ENCODE measurements around the gene BRD9. TPM values are rescaled to one million over a fixed set of nuclear protein-coding genes. Genes with fewer than 3 reads are reported as not detected.

BRD9 gene
- 40.0 and 43.4 TPM in 2 replicates for total RNA-seq (2012; rRNA removed)
- 19.1 and 22.0 TPM in 2 replicates for polyA plus RNA-seq (2012; rRNA removed)
- polyA plus RNA-seq (2012; cell fraction: cytosol; rRNA removed), result 11.5 and 12.8 TPM in 2 replicates
- polyA plus RNA-seq (2012; cell fraction: nucleus; rRNA removed; ENCODE audit: low replicate concordance), result 37.5 and 50.9 TPM in 2 replicates
- percentile 79 among the genes with signal in this experiment for Bru-seq, nascent RNA
- percentile 73 among the genes with signal in this experiment for BruChase-seq, experiment 1, labeled RNA remaining after a 6-hour chase
- percentile 75 among the genes with signal in this experiment for BruChase-seq, experiment 2, labeled RNA remaining after a 2-hour chase
- long read RNA-seq, transcript BRD9-202 (16 exons, 2,156 nt), result major isoform, 10 of 41 reads
- long read RNA-seq, partial matches to known transcripts, result 8 of 41 reads
- long read RNA-seq, other reads (novel, unspliced or antisense), result 21 of 41 reads

DNA sequence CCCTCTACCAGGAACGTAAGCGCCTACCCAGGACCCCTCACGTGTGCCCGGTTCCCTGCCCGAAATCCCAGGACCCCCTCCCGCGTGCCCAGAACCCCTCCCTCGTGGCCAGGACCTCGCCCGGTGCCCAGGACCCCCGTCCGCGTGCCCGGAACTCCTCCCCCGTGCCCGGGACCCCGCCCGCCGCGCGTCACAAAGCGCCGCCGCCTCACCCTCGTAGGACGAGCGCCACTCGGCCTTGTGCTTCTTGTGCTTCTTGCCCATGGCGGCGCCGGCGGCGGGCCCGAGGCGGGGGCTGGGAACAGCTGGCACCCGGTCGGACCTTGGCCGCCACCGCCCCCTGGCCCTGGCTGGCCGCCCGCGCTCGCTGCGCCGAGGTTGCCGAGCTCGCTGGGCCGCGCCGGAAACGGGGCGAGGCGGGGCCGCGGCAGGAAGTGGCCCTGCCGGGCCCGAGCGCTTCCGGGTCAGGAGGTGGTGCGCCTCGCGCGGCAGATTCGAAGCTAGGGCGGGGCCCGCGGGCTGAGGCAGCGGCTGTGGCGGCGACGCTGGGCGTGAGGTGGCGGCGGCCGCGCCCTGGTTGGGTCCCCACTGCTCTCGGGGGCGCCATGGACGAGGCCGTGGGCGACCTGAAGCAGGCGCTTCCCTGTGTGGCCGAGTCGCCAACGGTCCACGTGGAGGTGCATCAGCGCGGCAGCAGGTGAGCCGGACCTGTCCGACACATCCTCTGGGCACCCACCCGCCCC lies at the start of gene BRD9, which contains the start of gene TRIP13:
BRD9 (minus strand) TSS at position 408 of the 743 bp plus-strand sequence; CDS start at position 264, 144 bp downstream.
TRIP13 (plus strand) TSS at position 491 of the 743 bp plus-strand sequence; CDS start at position 606, 115 bp downstream.
- Histone ChIP-seq H2AFZ (replicated peaks; ENCODE audit: low read length, poor library complexity) (peak within 1 kb of the TSS; percentile 100), H3K4me2 (ENCODE audit: low read depth, low read length) (peak within 1 kb of the TSS; percentile 100), H3K9me3 (ENCODE audit: control insufficient read depth, insufficient read depth, low read length) (no peaks in the 10 kb centered on the region), H3K27me3 (ENCODE audit: control insufficient read depth, insufficient read depth, low read length) (no peaks in the 10 kb centered on the region), H3K23ac (ENCODE audit: low read depth, low read length) (peak within 1 kb of the TSS; percentile 96), H3K14ac (replicated peaks; ENCODE audit: low read depth, low read length) (peak within 1 kb of the TSS; percentile 96), H3K79me1 (ENCODE audit: low read depth in 1 of 2, low read length in 2 of 2) (peaks cover 34 to 57% of the 10 kb centered on the region in 2 experiments), H3K9me1 (ENCODE audit: insufficient read depth, low read length) (no peaks in the 10 kb centered on the region; the same call in 1 of the 2 replicates), H2BK120ac (ENCODE audit: low read depth, low read length) (peak within 1 kb of the TSS; percentile 53; the same call in 1 of the 2 replicates), H4K91ac (ENCODE audit: insufficient read depth, low read depth, low read length) (peak within 1 kb of the TSS; percentile 78), H2AK9ac (replicated peaks; ENCODE audit: low read depth, low read length, poor library complexity) (peak within 1 kb of the TSS; percentile 96), H2BK5ac (ENCODE audit: low read depth, low read length, poor library complexity, severe bottlenecking) (peak within 1 kb of the TSS; percentile 90), H3K9ac (ENCODE audit: low read depth, low read length) (peak within 1 kb of the TSS; percentile 98), H3K36me3 (ENCODE audit: control insufficient read depth, insufficient read depth, low read length) (peaks cover 33% of the 10 kb centered on the region), H3K56ac (ENCODE audit: extremely low read depth, insufficient read depth, low read length) (peak within 1 kb of the TSS; percentile 56), H3K4me3 (ENCODE audit: insufficient read depth, low read depth, low read length) (peak within 1 kb of the TSS; percentile 100), H3K18ac (ENCODE audit: low read depth, low read length) (peak within 1 kb of the TSS; percentile 27; the same call in 1 of the 2 replicates), H3K27ac (ENCODE audit: insufficient read depth, low read length) (peak within 1 kb of the TSS; percentile 96), H3K4ac (ENCODE audit: low read depth, low read length) (peak within 1 kb of the TSS; percentile 94), H2BK20ac (ENCODE audit: low read depth, low read length) (no peak within 1 kb of the TSS), H4K8ac (ENCODE audit: low read depth in 2 of 2, low read length in 2 of 2) (peak within 1 kb of the TSS; percentile 90 to 93), H2BK15ac (ENCODE audit: low read depth, low read length) (no peak within 1 kb of the TSS), H4K20me1 (ENCODE audit: insufficient read depth, low read length) (no peaks in the 10 kb centered on the region; the same call in 1 of the 2 replicates), H2AK5ac (ENCODE audit: low read depth, low read length) (peak within 1 kb of the TSS; percentile 86), H3K4me1 (ENCODE audit: control insufficient read depth, insufficient read depth, low read length) (peaks cover 8% of the 10 kb centered on the region), H4K5ac (ENCODE audit: low read depth, low read length) (peak within 1 kb of the TSS; percentile 96)
- dilution Hi-C loops (cut with HindIII; ENCODE audit: low sequenced_read_pairs, unreplicated experiment), result no loop called here
- DNase-seq (peak; percentile 64), ATAC-seq (ENCODE audit: low read depth) (peak; percentile 93)
- CTCF ChIA-PET, result interaction anchor here (0.6 to 1.7 kb wide), 2 partner anchors 11 to 90 kb away, joined by 4 read pairs; no protein-coding TSS in a partner anchor
- in situ Hi-C loops (cut with MboI; ENCODE audit: low sequenced_read_pairs), result no loop called here
- POLR2A ChIA-PET (ENCODE audit: unreplicated experiment), result no interaction called here
- 0% methylated on average over 45 of the region's 91 CpGs; no CpG with 5 or more reads in 1 of the 2 experiments for WGBS, 2 experiments (ENCODE audit: extremely low coverage in 2 of 2, insufficient read length in 1 of 2)
- intact Hi-C loops (cut with micrococcal nuclease), result no loop called here
- BruUV-seq (replicated peaks), result no TSS peak
- TF ChIP-seq USF2 (IDR thresholded peaks at IDR 0.05; ENCODE audit: low read depth, low read length) (no peak; the same call in 1 of the 2 replicates), SMC3 (IDR thresholded peaks at IDR 0.05; ENCODE audit: low read depth, low read length) (no peak), POLR2A (IDR thresholded peaks at IDR 0.05; ENCODE audit: low read depth, low read length) (peak; percentile 73), MAZ (IDR thresholded peaks at IDR 0.05; ENCODE audit: borderline replicate concordance, low read depth, low read length) (peak; percentile 63; the same call in 1 of the 2 replicates), CEBPB (IDR thresholded peaks at IDR 0.05; ENCODE audit: low read depth, low read length) (no peak), CHD1 (IDR thresholded peaks at IDR 0.05; ENCODE audit: low read depth, low read length) (no peak), NFE2L2 (IDR thresholded peaks at IDR 0.05; ENCODE audit: low read depth, low read length) (no peak), RAD21 (IDR thresholded peaks at IDR 0.05; ENCODE audit: low read length) (no peak), MXI1 (IDR thresholded peaks at IDR 0.05; ENCODE audit: borderline replicate concordance, low read depth, low read length) (peak; percentile 99), FOS (IDR thresholded peaks at IDR 0.05; ENCODE audit: low read depth, low read length) (no peak), BHLHE40 (IDR thresholded peaks at IDR 0.05; ENCODE audit: low read depth, low read length) (no peak), MAFK (IDR thresholded peaks at IDR 0.05; ENCODE audit: low read depth, low read length) (no peak)
- TF ChIP-seq, protein P1, sequence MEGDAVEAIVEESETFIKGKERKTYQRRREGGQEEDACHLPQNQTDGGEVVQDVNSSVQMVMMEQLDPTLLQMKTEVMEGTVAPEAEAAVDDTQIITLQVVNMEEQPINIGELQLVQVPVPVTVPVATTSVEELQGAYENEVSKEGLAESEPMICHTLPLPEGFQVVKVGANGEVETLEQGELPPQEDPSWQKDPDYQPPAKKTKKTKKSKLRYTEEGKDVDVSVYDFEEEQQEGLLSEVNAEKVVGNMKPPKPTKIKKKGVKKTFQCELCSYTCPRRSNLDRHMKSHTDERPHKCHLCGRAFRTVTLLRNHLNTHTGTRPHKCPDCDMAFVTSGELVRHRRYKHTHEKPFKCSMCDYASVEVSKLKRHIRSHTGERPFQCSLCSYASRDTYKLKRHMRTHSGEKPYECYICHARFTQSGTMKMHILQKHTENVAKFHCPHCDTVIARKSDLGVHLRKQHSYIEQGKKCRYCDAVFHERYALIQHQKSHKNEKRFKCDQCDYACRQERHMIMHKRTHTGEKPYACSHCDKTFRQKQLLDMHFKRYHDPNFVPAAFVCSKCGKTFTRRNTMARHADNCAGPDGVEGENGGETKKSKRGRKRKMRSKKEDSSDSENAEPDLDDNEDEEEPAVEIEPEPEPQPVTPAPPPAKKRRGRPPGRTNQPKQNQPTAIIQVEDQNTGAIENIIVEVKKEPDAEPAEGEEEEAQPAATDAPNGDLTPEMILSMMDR (conservative IDR thresholded peaks at IDR 0.05; ENCODE audit: low read depth, low read length), result no peak

All from IMR-90 (cell line).